Activated CD4-positive, alpha-beta T cell treated with anti-CD3 and anti-CD28 coated beads, Interleukin-2, amount 50 U/mL, for 16 hours (primary cell): ENCODE measurements around the gene DPYD.

ENCODE experiments used
- DNase-seq: peaks from one replicate; pipeline ENCODE4 v3.0.0-alpha.2; 2020

The DPYD gene

GRCh38 chr1:97781762-97782337 is 139.0 kb downstream of the DPYD start:
- DNase-seq: peak; percentile 29

GRCh38 chr1:97780884-97781283 is 139.9 kb downstream of the DPYD start:
- DNase-seq: no peak

GRCh38 chr1:97778718-97779117 is 142.1 kb downstream of the DPYD start:
- no peak for DNase-seq

DNA sequence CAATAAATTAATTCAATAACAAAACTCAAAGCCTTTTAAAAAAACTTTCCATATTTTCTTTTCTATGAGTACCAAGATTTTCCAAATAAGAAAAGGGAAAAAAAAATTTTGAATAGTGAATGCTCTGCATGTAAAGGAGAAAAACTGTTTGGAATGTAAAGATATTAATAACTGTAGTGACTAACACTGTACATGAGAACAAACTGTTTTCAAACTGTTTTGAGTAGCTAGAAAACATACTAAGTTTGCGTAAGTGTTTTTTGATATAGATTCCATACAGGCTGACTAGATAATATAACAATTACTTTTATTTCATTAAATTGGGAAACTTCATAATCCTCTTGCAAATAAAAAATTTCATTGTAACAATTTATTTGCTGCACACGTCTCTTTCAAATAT is 150.5 kb downstream of the DPYD start:
- no peak for DNase-seq

DNA sequence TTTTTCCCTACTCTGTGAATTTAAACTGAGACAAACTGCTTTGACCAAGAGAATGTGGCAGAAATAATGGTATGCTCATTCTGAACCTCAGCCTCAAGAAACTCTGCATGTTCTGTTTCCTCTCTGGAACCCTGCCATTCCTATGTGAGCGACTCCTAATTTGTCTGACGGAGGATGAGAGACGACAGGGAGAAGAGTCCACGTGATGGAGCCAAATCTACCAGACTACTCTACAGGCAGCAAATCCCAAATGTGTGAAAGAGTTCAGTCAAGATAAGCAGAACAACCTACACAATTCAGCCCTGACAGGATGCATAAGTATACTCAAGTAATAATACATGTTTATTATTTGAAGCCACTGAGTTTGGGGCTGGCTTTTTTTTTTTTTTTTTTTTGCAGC is 153.5 kb downstream of the DPYD start:
- no peak for DNase-seq

DNA sequence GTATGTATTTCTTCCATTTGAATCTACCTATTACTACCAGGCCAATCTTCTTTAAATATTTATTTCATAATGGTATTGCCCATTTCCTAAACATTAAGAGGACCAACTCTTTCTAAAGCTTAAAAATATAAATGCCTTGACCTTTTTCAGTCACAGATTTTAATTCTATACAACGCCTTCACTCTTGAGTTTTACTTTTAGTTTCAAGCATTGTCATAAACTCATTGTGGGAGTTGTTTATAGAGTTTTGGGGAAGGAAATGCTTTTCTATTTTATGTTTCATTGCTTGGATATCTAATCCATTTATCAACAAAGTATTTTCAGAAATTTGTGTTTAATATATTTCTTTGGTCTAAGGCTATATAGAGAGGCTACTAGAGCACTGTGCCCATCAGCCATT is 155.8 kb downstream of the DPYD start:
- no peak for DNase-seq

DNA sequence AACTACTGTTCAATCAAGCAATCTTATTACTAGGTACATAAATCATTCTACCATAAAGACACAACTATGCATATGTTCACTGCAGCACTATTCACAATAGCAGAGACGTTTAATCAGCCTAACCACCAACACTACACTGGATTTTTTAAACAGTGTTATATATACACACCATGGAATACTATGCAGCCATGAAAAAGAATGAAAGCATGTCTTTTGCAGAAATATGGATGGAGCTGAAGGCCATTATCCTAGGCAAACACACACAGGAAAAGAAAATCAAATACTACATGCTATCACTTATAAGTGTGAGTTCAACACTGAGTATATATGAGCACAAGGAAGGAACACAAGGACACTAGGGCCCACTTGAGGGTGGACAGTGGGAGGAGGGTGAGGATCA is 159.2 kb downstream of the DPYD start:
- no peak for DNase-seq

DNA sequence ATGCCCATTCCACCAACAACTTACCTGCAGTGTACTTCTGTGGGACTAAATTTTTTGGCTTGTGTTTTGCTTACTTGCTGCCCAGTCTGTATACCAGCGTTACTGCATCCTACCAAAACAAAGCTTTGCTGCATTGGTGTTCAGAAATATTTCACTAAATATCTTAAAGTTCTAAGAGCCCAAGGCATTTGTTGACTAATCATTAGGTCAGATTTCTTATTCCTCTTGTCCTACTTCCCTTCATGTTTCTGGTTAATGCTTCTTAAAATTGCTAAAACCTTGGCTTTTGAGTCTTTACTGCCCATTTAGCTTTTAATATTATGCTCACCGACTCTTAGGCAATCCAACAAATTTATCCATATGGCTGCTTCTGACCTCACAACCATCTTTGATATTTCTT is 161.8 kb downstream of the DPYD start:
- no peak for DNase-seq

DNA sequence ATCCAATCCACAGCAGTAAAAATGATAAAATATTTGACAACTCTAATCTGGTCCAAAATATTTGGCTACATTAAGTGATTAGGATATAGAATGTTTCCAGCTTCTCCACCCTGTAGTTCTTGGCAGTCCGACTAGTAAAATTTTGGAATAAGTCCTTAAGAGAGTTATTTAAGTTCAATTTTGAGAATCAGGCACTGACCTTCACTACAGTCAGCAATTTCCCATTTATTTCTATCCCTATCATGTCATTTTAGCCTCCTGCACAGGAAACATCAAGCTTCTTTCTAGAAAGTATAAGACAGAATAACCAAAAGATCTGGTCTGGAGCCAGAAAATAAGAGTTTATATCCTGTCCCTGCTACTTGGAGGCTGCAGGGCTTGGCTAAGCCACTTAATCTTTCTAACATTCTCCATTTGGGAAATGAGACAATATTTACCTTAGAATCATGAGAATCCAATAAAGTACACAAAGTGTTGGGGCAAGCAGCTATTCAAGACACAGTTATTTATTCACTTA is 162.2 kb downstream of the DPYD start:
- no peak for DNase-seq

DNA sequence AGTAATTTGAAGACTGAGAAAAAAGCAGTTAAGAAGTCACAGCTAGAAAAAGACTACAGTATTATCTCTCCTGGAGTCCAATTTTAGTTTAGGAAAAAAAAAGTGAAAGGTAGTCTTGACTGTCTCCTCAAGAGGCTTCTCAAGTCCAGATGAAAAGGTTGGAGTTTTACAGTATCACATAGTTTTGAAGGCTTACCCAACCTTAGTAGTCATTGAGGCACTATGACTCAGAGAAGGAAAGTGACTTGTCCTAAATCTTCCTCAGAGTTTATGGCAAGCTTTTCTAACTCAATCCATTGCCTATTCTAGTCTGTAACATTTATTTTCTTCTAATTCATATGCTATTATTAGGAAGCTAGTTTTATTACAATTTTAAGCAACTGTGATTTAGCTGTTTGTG is 174.9 kb downstream of the DPYD start:
- DNase-seq: no peak

GRCh38 chr1:97744977-97745376 is 175.9 kb downstream of the DPYD start:
- no peak for DNase-seq

DNA sequence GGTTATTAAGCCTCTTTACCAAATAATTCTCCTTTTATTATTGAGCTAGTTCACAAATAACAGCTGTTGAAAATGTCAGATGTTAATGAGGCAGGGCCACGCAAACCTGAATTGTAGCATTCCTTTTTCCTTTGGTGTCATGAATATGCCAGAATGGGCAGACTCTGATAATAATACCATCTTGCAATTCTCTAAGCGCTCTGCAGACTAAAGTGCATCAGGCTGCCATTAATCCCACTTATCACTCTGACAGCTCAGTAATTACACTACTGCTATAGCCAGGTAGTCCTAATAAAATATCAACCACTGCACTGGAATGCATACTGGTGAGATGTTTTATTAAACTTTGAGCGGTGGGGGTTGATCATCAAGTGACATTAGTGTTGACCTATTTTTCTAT is 177.7 kb downstream of the DPYD start:
- no peak for DNase-seq

DNA sequence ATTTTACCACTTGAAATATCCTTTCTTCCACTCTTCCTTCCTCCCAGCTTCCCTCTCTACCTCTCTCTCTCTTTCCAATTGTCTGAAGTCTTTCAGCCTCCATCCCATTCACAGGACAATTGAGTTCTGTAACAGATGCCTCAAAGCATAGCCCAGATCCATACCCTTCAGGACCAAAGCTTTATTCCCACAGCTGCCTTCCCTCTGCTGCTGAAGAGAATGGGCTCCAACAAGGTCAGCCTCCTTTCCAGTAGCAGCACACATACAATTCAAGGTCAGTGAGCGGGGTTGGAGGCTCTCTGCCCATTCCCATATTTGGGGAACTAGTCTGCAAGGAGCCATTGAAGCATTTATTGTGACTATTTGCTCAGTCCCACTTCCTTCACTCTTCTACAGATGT is 179.9 kb downstream of the DPYD start:
- DNase-seq: no peak

DNA sequence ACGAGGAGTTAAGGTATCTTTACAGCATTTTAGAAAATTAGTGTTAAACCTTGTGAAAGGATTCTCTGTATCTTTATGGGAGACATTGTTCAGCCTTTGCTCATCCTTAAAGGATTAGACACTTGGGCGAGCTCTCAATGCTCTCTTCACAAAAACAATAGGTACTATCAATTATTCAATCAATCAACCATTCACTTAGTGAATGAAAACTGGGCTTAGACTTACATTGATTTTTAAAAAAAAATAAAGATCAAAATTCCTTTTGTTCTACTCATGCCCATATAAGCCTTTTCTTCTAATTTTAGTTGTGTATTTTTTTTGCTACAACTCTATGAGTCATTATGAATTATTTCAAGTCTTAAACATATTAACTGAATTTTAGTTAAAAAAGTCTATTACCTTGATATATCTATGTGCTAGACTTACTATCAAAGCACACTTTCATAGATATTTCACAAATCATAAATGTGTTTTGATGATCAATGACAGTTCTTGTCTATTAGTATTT is 181.2 kb downstream of the DPYD start:
- no peak for DNase-seq

DNA sequence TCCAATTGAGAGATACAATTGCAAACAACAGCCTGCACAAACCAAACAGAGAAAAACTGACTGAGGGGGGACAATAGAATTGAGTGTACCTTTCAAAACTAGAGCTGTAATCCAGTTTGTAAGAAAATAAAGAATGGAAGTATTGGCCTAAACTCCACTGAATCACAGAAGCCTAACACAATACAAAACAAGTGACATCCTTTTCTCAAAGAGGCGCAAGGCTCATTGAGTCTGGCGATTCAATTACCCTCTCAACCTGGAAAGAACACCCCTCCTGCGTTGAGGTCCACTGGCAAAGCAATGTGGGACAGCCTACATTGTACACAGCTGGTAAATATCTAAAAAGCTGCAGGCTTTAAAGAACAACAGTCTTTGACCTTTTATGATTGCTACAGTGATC is 182.6 kb downstream of the DPYD start:
- DNase-seq: no peak

GRCh38 chr1:97730271-97730670 is 190.6 kb downstream of the DPYD start:
- DNase-seq: no peak

- no peak for DNase-seq
These were observed 192.4 kb downstream of the DPYD start for GRCh38 chr1:97728436-97728835.

DNA sequence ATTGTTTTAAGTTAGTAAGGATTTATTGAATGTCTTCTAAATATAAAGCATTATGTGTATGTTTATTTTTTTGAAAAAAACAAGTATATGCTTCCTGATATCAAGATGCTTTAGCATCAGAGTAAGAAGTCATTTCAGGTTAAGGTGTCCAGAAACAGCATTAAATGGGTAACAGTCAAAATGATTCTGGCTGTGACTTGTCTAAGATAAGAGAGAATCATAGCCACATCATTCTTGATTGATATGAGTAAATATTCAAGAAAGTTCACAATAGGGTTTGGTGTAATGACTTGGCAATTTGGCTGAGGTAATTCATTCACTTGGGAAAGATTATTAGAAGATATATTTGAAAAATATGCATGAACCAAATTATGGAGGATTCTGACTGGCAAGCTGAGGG is 193.8 kb downstream of the DPYD start:
- no peak for DNase-seq

GRCh38 chr1:97726386-97726785 is 194.4 kb downstream of the DPYD start:
- DNase-seq: no peak

DNA sequence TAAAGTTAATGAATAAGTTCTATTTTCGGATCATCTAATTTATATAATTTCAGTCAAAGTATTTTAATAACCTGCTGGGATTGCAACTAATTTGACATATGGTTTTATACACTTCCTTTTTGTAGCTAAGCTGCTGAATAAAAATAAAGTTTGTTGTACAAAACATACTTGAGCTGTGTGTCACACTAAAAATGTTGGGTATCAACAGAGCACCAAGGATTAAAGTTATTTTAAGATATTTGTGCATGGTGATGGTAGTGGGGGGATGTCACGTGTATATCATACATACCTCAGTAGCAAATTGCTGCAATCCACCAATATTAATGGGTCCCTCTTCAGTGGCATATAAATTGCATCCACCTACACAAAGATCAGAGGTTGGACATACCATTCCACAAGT is 199.6 kb downstream of the DPYD start:
- no peak for DNase-seq

- no peak for DNase-seq
These were observed 207.9 kb downstream of the DPYD start for GRCh38 chr1:97712980-97713379.

DNA sequence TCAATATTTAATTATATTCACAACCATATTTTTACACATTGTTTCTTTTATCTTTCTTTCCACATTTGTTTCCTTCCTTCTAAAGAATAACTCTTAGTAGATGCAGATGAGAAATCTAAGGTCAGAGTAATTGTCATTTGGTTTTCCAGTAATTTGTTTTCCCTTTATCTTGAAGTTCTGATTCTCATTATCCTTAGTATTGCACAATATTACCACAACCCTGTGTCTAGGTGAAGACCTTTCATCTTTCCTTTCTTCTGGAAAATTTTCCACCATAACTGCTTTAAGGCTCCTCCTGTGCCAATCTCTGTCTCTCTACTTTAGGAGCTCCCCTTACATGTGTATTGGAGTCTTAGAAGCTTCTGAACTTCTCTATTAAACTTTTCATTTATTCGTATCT is 209.0 kb downstream of the DPYD start:
- DNase-seq: no peak

DNA sequence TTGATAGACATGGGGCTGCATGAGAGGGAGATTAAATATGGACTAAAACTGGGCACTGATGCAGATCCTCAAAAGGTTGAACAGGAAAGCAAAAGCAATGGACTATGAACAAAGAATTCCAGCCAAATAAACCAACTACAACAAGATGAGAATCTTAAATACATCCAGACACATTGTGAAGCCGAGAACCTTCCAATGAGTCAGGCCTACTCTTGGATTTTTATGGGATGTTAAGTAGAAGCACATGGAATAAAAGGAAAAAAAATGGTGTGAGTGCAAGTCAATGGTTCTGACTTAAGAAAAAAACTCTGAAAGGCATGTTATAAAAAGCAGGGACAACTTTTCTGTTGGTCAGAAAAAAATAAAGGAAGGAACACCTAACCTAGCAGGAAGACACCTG is 227.2 kb downstream of the DPYD start:
- no peak for DNase-seq

DNA sequence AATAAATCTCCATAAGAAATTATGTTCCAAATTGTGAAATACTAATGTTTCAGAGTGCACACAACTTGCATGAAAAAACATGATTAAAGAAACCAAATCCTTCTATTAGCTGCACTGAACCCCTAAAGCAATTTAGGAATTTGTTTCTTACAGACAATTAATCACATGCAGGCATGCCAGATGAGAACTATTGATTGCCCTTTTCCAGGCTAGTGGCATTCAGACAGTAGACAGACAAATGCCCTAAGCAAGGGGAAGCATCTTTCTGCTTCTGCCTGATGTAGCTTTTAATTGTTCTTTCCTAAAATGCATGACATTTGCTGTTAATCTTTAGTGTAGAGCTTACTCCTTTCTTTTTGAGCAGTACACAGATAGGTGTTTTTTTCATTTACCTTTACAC is 229.5 kb downstream of the DPYD start:
- DNase-seq: no peak

- no peak for DNase-seq
These were observed 235.5 kb downstream of the DPYD start for GRCh38 chr1:97685360-97685759.

- DNase-seq: peak; percentile 22
These were observed 239.9 kb downstream of the DPYD start for GRCh38 chr1:97680894-97681293.
